OCI-LY1 (cell line): Measurements from ENCODE around the gene DNAJC6.

Experiments used
- H2AFZ ChIP-seq: fragments of 200-600 bp; sonication (generic), shearing (Covaris generic); 2 replicates; pipeline ENCODE4 v1.6.0; 2014; ENCODE audit warnings: antibody characterized with exemption, mild to moderate bottlenecking, low read length
- H3F3A ChIP-seq: fragments of 200-600 bp; sonication (generic), shearing (Covaris generic); 2 replicates; pipeline ENCODE4 v1.6.0; 2014; ENCODE audit warnings: mild to moderate bottlenecking, antibody characterized with exemption, low read length, moderate library complexity; ENCODE audit not compliant: insufficient read depth
- H3K27ac ChIP-seq: fragments of 200-600 bp; sonication (generic); 2 replicates; pipeline ENCODE4 v1.5.1; 2014; ENCODE audit warnings: low read length, mixed run types, mild to moderate bottlenecking, low read depth; ENCODE audit not compliant: poor library complexity, severe bottlenecking
- H3K27me3 ChIP-seq: fragments of 200-600 bp; sonication (generic); 2 replicates; pipeline ENCODE4 v1.6.0; 2014; ENCODE audit warnings: antibody characterized with exemption, mild to moderate bottlenecking, low read length, moderate library complexity; ENCODE audit not compliant: insufficient read depth
- H3K36me3 ChIP-seq: fragments of 200-600 bp; sonication (generic); 2 replicates; pipeline ENCODE4 v1.6.1; 2014; ENCODE audit warnings: mild to moderate bottlenecking, antibody characterized with exemption, low read length, moderate library complexity, mixed read lengths; ENCODE audit not compliant: insufficient read depth
- H3K4me1 ChIP-seq: fragments of 200-600 bp; sonication (generic); 2 replicates; pipeline ENCODE4 v1.5.1; 2014; ENCODE audit warnings: mild to moderate bottlenecking, low read length, moderate library complexity; ENCODE audit not compliant: insufficient read depth, severe bottlenecking
- H3K4me2 ChIP-seq: fragments of 200-600 bp; sonication (generic), shearing (Covaris generic); 2 replicates; pipeline ENCODE4 v1.6.1; 2014; ENCODE audit warnings: low read length
- H3K4me3 ChIP-seq: fragments of 200-600 bp; sonication (generic); 2 replicates; pipeline ENCODE4 v1.5.1; 2014; ENCODE audit warnings: low read length, low read depth, mild to moderate bottlenecking, mixed read lengths; ENCODE audit not compliant: poor library complexity, severe bottlenecking
- H3K79me2 ChIP-seq: fragments of 200-600 bp; shearing (Covaris generic); 2 replicates; pipeline ENCODE4 v1.6.1; 2016; ENCODE audit warnings: mixed run types, low read length, mixed read lengths; ENCODE audit not compliant: insufficient read depth
- H3K9ac ChIP-seq: fragments of 200-600 bp; sonication (generic), shearing (Covaris generic); 2 replicates; pipeline ENCODE4 v1.6.1; 2014; ENCODE audit warnings: mild to moderate bottlenecking, low read length, mixed read lengths
- H3K9me2 ChIP-seq: fragments of 200-600 bp; sonication (generic), shearing (Covaris generic); 2 replicates; pipeline ENCODE4 v1.6.1; 2014; ENCODE audit warnings: low read depth, mild to moderate bottlenecking, low read length, mixed read lengths
- H3K9me3 ChIP-seq: fragments of 200-600 bp; shearing (Covaris generic); 2 replicates; pipeline ENCODE4 v1.6.1; 2014; ENCODE audit warnings: low read length, mixed read lengths
- H4K20me1 ChIP-seq: fragments of 200-600 bp; sonication (generic), shearing (Covaris generic); 2 replicates; pipeline ENCODE4 v1.6.0; 2016; ENCODE audit warnings: mild to moderate bottlenecking, low read length; ENCODE audit not compliant: insufficient read depth
- CTCF ChIP-seq: fragments of 200-600 bp; sonication (generic), shearing (Covaris generic); IDR thresholded peaks from 2 replicates; pipeline ENCODE4 v1.5.1; 2017; ENCODE audit warnings: mild to moderate bottlenecking, antibody characterized with exemption, low read length, moderate library complexity, mixed read lengths
- EZH2 ChIP-seq: fragments of 200-600 bp; sonication (generic), shearing (Covaris generic); IDR thresholded peaks from 2 replicates; pipeline ENCODE4 v1.8.0; 2017; ENCODE audit warnings: borderline replicate concordance, mixed run types, mild to moderate bottlenecking, antibody characterized with exemption, low read length, moderate library complexity, mixed read lengths

DNAJC6 gene

GRCh38 chr1:65360648-65361047 lies 51.3 kb downstream of the DNAJC6 start:
- Histone ChIP-seq H3K9me2 (no peaks in the 10 kb centered on the region), H3K27ac (no peak overlapping the region), H2AFZ (no peak overlapping the region), H3K9ac (no peak overlapping the region), H3K4me3 (no peak overlapping the region), H4K20me1 (no peaks in the 10 kb centered on the region), H3K27me3 (no peaks in the 10 kb centered on the region), H3K4me1 (no peaks in the 10 kb centered on the region), H3K36me3 (no peaks in the 10 kb centered on the region), H3F3A (no peaks in the 10 kb centered on the region), H3K9me3 (no peaks in the 10 kb centered on the region), H3K4me2 (no peak overlapping the region), H3K79me2 (no peaks in the 10 kb centered on the region)
- TF ChIP-seq CTCF (no peak), EZH2 (no peak)

GRCh38 chr1:65362545-65362944 lies 53.2 kb downstream of the DNAJC6 start:
- H3F3A ChIP-seq: no peaks in the 10 kb centered on the region
- no peaks in the 10 kb centered on the region for H3K4me1 ChIP-seq
- H3K9me2 ChIP-seq: no peaks in the 10 kb centered on the region
- H3K9ac ChIP-seq: no peak overlapping the region
- H3K79me2 ChIP-seq: no peaks in the 10 kb centered on the region
- no peak overlapping the region for H2AFZ ChIP-seq
- H3K4me3 ChIP-seq: no peak overlapping the region
- H3K36me3 ChIP-seq: no peaks in the 10 kb centered on the region
- H3K4me2 ChIP-seq: no peak overlapping the region
- no peaks in the 10 kb centered on the region for H3K27me3 ChIP-seq
- no peak overlapping the region for H3K27ac ChIP-seq
- TF ChIP-seq EZH2 (no peak), CTCF (no peak)
- H4K20me1 ChIP-seq: no peaks in the 10 kb centered on the region
- no peaks in the 10 kb centered on the region for H3K9me3 ChIP-seq

GRCh38 chr1:65363484-65363883 lies 54.1 kb downstream of the DNAJC6 start:
- H3K9me2 ChIP-seq: no peaks in the 10 kb centered on the region
- H2AFZ ChIP-seq: no peak overlapping the region
- H3K79me2 ChIP-seq: no peaks in the 10 kb centered on the region
- no peak overlapping the region for H3K4me3 ChIP-seq
- TF ChIP-seq EZH2 (no peak), CTCF (no peak)
- H3K9me3 ChIP-seq: no peaks in the 10 kb centered on the region
- H4K20me1 ChIP-seq: no peaks in the 10 kb centered on the region
- H3F3A ChIP-seq: no peaks in the 10 kb centered on the region
- H3K36me3 ChIP-seq: no peaks in the 10 kb centered on the region
- no peak overlapping the region for H3K4me2 ChIP-seq
- H3K27ac ChIP-seq: no peak overlapping the region
- H3K9ac ChIP-seq: no peak overlapping the region
- no peaks in the 10 kb centered on the region for H3K27me3 ChIP-seq
- no peaks in the 10 kb centered on the region for H3K4me1 ChIP-seq
